ENCODE results near the gene CRTAP. TPM values are rescaled to one million over a fixed set of nuclear protein-coding genes. Genes with fewer than 3 reads are reported as not detected.

CRTAP gene

DNA sequence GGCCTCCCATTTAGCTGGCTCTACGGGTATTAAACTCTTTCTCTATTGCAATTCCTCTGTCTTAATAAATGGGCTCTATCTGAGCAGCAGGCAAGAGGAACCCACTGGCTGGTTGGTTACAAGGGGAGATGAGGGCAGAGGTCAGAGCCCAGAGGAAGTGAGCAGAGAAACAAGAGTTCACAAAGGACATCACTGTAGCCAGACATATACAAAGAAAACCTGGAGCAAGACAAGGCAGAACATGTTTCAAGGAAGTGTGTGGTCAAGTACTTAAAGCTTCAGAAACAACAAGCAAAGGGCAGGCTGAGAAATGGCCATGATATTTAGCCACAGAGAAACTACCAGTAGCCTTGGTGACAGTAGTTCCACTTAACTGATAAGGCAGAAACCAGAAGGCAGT lies 80.5 kb downstream of the CRTAP start:
- no peak overlapping the region for H4K8ac ChIP-seq (ENCODE audit: low read length)
- H3K27ac ChIP-seq (ENCODE audit: low read length, poor library complexity, severe bottlenecking), result no peak overlapping the region
- no peak overlapping the region for H3K9ac ChIP-seq (ENCODE audit: low read length)
- no peak overlapping the region for H3K4me2 ChIP-seq (ENCODE audit: low read length, poor library complexity, severe bottlenecking)
- no peak overlapping the region for H2AFZ ChIP-seq (ENCODE audit: low read depth, low read length)
- no peak overlapping the region for H2BK12ac ChIP-seq (ENCODE audit: low read length in 2 of 2)
- peaks cover 2% of the 10 kb centered on the region for H3K4me1 ChIP-seq (ENCODE audit: control insufficient read depth, insufficient read depth, low read depth, low read length)
- no peak overlapping the region for H3K14ac ChIP-seq (ENCODE audit: low read length in 2 of 2)
- H2BK5ac ChIP-seq (ENCODE audit: low read depth, low read length, poor library complexity, severe bottlenecking), result no peak overlapping the region
- H4K91ac ChIP-seq (ENCODE audit: low read length), result no peak overlapping the region
- no peaks in the 10 kb centered on the region for H3K79me1 ChIP-seq (replicated peaks; ENCODE audit: low read length, poor library complexity, severe bottlenecking)
- no peak overlapping the region for H2BK120ac ChIP-seq (ENCODE audit: low read depth, low read length)
- no peaks in the 10 kb centered on the region for H3K9me3 ChIP-seq (ENCODE audit: control insufficient read depth, low read length)
- H2AK5ac ChIP-seq (ENCODE audit: low read length, severe bottlenecking), result no peak overlapping the region
- H3K23ac ChIP-seq (ENCODE audit: low read length in 2 of 2), result no peak overlapping the region
- no peak overlapping the region for H3K4me3 ChIP-seq (ENCODE audit: insufficient read depth in 1 of 2, low read depth in 1 of 2, low read length in 2 of 2)
- H3K4ac ChIP-seq (ENCODE audit: low read depth in 1 of 2, low read length in 2 of 2), result no peak overlapping the region
- WGBS, result 83% methylated on average over 1 of the region's 1 CpG
- no peak overlapping the region for H2BK15ac ChIP-seq (ENCODE audit: low read depth, poor library complexity, severe bottlenecking)
- peaks cover 0 to 7% of the 10 kb centered on the region in 2 experiments for H3K27me3 ChIP-seq (ENCODE audit: control insufficient read depth in 1 of 2, insufficient read depth in 1 of 2, low read length in 2 of 2)
- H3K36me3 ChIP-seq (ENCODE audit: control insufficient read depth in 1 of 2, insufficient read depth in 2 of 2, low read depth in 1 of 2, low read length in 2 of 2), result no peaks in the 10 kb centered on the region
- H3K18ac ChIP-seq (ENCODE audit: low read depth in 1 of 2, low read length in 2 of 2), result no peak overlapping the region
- no peak for DNase-seq

DNA sequence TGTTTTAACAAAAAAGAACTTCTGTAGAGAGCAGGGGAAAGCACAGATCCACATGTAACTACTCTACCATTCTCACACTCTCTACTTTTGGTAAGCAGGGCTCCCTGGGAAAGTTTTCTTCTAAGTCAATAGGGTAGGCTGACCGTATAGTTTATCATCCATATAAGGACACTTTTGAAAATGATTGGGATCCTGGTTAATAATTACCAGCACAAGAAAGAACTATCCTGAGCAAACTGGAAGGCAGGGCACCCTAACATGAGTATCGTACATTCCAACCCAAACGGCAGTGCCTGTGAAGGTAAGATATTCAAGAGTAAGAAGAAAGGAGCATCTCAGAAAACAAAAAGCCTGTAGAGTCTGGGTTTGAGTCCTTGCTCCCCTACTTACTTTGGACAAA lies 82.7 kb downstream of the CRTAP start:
- H3K4me3 ChIP-seq (ENCODE audit: insufficient read depth in 1 of 2, low read depth in 1 of 2, low read length in 2 of 2), result no peak overlapping the region
- peaks cover 0 to 7% of the 10 kb centered on the region in 2 experiments for H3K27me3 ChIP-seq (ENCODE audit: control insufficient read depth in 1 of 2, insufficient read depth in 1 of 2, low read length in 2 of 2)
- no peak for DNase-seq
- no peak overlapping the region for H3K4ac ChIP-seq (ENCODE audit: low read depth in 1 of 2, low read length in 2 of 2)
- no peak overlapping the region for H3K18ac ChIP-seq (ENCODE audit: low read depth in 1 of 2, low read length in 2 of 2)
- H3K4me1 ChIP-seq (ENCODE audit: control insufficient read depth, insufficient read depth, low read depth, low read length), result peaks cover 2% of the 10 kb centered on the region
- no peaks in the 10 kb centered on the region for H3K79me1 ChIP-seq (replicated peaks; ENCODE audit: low read length, poor library complexity, severe bottlenecking)
- no peak overlapping the region for H2BK120ac ChIP-seq (ENCODE audit: low read depth, low read length)
- H3K23ac ChIP-seq (ENCODE audit: low read length in 2 of 2), result no peak overlapping the region
- H3K9ac ChIP-seq (ENCODE audit: low read length), result no peak overlapping the region
- H2BK12ac ChIP-seq (ENCODE audit: low read length in 2 of 2), result no peak overlapping the region
- H3K27ac ChIP-seq (ENCODE audit: low read length, poor library complexity, severe bottlenecking), result peak overlapping the region; percentile 22
- no peak overlapping the region for H3K14ac ChIP-seq (ENCODE audit: low read length in 2 of 2)
- WGBS, result 94% methylated on average over 2 of the region's 3 CpGs
- H3K9me3 ChIP-seq (ENCODE audit: control insufficient read depth, low read length), result no peaks in the 10 kb centered on the region
- no peak overlapping the region for H2BK15ac ChIP-seq (ENCODE audit: low read depth, poor library complexity, severe bottlenecking)
- no peak overlapping the region for H2BK5ac ChIP-seq (ENCODE audit: low read depth, low read length, poor library complexity, severe bottlenecking)
- no peak overlapping the region for H4K91ac ChIP-seq (ENCODE audit: low read length)
- no peak overlapping the region for H2AK5ac ChIP-seq (ENCODE audit: low read length, severe bottlenecking)
- peak overlapping the region; percentile 9 for H3K4me2 ChIP-seq (ENCODE audit: low read length, poor library complexity, severe bottlenecking)
- H4K8ac ChIP-seq (ENCODE audit: low read length), result no peak overlapping the region
- H2AFZ ChIP-seq (ENCODE audit: low read depth, low read length), result no peak overlapping the region
- H3K36me3 ChIP-seq (ENCODE audit: control insufficient read depth in 1 of 2, insufficient read depth in 2 of 2, low read depth in 1 of 2, low read length in 2 of 2), result no peaks in the 10 kb centered on the region

Small RNA genes lying within 50 kb of the gene (small RNA-seq; reads per million reads assigned to genes)
- not detected for gene AC123900.1 (ENCODE audit: low read depth)
- gene RN7SL296P (ENCODE audit: low read depth), result not detected
- not detected for gene SUMO2P10 (ENCODE audit: low read depth)
